Measurements from ENCODE around the gene EFNA4.

DNA sequence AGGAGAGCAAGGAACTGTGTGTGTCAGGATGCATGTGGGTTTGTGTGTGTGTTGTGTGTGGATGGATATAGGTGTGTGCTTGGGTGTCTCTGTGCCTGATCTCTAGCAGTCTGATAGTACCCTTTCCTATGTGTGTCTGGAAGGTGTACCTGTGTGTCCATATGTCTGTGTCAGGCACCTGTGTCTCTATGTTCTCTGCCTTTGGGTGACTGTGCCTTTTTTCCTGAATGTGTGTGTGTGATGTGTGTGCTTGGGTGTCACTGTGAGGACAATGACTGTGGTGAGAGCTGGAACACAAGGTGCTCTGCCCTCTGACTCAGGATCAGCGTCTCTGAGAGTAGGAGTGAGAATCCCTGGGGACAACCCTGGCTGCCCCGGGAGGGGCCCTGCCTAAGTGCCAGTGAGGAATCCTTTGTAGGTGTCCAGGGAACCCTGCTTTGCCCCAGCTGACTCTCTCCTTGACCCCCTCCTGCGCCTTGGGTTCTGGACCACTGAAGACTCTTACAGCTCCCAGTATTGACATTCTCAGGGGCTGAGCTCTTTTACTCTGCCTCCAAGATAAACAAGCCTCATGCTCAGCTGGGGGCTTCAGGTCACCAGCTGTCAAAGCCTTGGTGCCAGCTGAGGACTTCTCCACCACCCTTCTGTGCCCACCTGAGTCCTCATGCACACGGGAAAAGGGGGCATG, 14.4 kb downstream of the EFNA4 start:
- TF ChIP-seq, protein P1, sequence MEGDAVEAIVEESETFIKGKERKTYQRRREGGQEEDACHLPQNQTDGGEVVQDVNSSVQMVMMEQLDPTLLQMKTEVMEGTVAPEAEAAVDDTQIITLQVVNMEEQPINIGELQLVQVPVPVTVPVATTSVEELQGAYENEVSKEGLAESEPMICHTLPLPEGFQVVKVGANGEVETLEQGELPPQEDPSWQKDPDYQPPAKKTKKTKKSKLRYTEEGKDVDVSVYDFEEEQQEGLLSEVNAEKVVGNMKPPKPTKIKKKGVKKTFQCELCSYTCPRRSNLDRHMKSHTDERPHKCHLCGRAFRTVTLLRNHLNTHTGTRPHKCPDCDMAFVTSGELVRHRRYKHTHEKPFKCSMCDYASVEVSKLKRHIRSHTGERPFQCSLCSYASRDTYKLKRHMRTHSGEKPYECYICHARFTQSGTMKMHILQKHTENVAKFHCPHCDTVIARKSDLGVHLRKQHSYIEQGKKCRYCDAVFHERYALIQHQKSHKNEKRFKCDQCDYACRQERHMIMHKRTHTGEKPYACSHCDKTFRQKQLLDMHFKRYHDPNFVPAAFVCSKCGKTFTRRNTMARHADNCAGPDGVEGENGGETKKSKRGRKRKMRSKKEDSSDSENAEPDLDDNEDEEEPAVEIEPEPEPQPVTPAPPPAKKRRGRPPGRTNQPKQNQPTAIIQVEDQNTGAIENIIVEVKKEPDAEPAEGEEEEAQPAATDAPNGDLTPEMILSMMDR (IDR thresholded peaks at IDR 0.05 in 2 of 3, conservative IDR thresholded peaks at IDR 0.05 in 1 of 3; ENCODE audit: borderline replicate concordance in 1 of 3, insufficient read depth in 1 of 3, low read depth in 2 of 3, low read length in 2 of 3), result no peak
- TF ChIP-seq EZH2phosphoT487 (IDR thresholded peaks at IDR 0.05; ENCODE audit: borderline replicate concordance), result no peak
